Osteocyte (in vitro differentiated cells): ENCODE results near the gene HAUS5. TPM values are rescaled to one million over a fixed set of nuclear protein-coding genes. Genes with fewer than 3 reads are reported as not detected.

ENCODE experiments used
- DNase-seq: peaks from one replicate; pipeline ENCODE4 v3.0.0; 2021; ENCODE audit warnings: mixed read lengths; ENCODE audit not compliant: unreplicated experiment; ENCODE audit errors: extremely low spot score
- H3K27ac Mint-ChIP-seq: one replicate; pipeline ENCODE4 v1.8.0; 2021; ENCODE audit warnings: mild to moderate bottlenecking, mixed read lengths; ENCODE audit not compliant: unreplicated experiment
- H3K27me3 Mint-ChIP-seq: one replicate; pipeline ENCODE4 v1.8.0; 2021; ENCODE audit warnings: mixed read lengths; ENCODE audit not compliant: unreplicated experiment
- H3K36me3 Mint-ChIP-seq: one replicate; pipeline ENCODE4 v1.8.0; 2021; ENCODE audit warnings: mixed read lengths; ENCODE audit not compliant: unreplicated experiment
- H3K4me1 Mint-ChIP-seq: one replicate; pipeline ENCODE4 v1.8.0; 2021; ENCODE audit warnings: mixed read lengths; ENCODE audit not compliant: unreplicated experiment
- H3K4me3 Mint-ChIP-seq: one replicate; pipeline ENCODE4 v1.8.0; 2021; ENCODE audit warnings: mild to moderate bottlenecking, moderate library complexity, mixed read lengths; ENCODE audit not compliant: unreplicated experiment
- H3K9me3 Mint-ChIP-seq: one replicate; pipeline ENCODE4 v1.8.0; 2021; ENCODE audit warnings: mixed read lengths; ENCODE audit not compliant: unreplicated experiment
- CTCF ChIP-seq: fragments of 200-600 bp; sonication (generic); IDR thresholded peaks from 2 replicates; pipeline ENCODE4 v1.5.0; 2021; ENCODE audit warnings: antibody characterized with exemption, mild to moderate bottlenecking, moderate library complexity
- total RNA-seq: library from RNA; stranded (reverse); gene quantifications from 2 replicates; pipeline ENCODE4 v1.2.1, GENCODE V29; 2021

Gene HAUS5
- total RNA-seq, 1 donor from 2014 or later, result 15.0 TPM

DNA sequence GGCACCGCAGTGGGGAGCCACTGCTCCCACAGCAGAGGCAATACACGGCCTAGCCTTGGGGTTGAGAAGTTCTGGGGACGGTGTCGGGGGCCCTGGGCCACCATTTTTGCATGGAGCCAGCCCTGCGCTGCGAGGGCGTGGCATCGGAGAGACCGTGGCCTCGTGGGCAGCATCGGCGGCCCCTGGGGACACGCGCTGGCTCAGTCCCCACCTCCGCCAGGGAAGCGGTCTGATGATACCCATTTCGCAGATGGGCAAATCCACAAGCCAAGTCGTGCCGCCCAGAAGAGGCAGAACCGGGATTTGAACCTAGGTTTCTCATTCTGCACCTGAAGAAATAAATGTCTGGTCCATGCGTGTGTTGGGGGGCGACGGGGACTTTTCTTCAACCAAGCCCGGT, 52.6 kb downstream of the HAUS5 start:
- no peak for DNase-seq
- H3K36me3 Mint-ChIP-seq, result peaks cover 13% of the 10 kb centered on the region
- peaks cover 8% of the 10 kb centered on the region for H3K27me3 Mint-ChIP-seq
- H3K27ac Mint-ChIP-seq, result no peak overlapping the region
- H3K4me3 Mint-ChIP-seq, result no peak overlapping the region
- no peaks in the 10 kb centered on the region for H3K4me1 Mint-ChIP-seq
- H3K9me3 Mint-ChIP-seq, result no peaks in the 10 kb centered on the region
- no peak for TF ChIP-seq CTCF

- Mint-ChIP-seq H3K9me3 (no peaks in the 10 kb centered on the region), H3K4me1 (no peaks in the 10 kb centered on the region), H3K27ac (no peak overlapping the region), H3K36me3 (peaks cover 13% of the 10 kb centered on the region), H3K4me3 (no peak overlapping the region), H3K27me3 (peaks cover 9% of the 10 kb centered on the region)
- no peak for TF ChIP-seq CTCF
- no peak for DNase-seq
Observed at GRCh38 chr19:35665604-35666003, 53.1 kb downstream of the HAUS5 start.

DNA sequence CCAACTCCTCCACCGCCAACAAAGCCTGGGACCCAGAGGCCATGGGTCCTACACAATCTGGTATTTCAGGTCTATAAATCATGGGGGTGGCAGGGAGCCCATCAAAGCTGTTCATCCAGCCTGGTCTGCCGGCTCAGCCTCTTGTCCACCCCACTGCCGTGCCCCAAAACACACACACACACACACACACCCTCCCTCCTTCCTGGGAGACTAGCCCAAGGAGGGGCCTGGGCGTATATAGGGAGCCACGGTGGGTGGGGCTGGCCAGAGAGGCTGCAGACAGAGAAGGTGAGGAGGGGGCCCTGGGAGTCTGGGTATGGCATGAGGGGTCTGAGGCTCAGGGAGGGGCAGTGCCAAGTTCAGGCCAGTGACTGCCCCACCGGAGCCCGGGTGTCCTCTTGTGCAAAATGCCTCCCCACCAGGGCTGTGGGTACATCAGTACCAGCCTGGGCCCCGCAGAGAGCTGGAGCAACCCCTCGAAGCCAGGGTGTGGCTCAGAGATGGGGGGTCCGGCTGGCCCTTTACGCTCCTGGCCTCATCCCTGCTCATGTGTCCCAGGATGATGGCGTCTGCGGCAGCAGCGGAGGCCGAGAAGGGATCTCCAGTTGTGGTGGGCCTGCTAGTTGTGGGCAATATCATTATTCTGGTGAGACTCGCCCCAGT, 53.8 kb downstream of the HAUS5 start, which contains the start of gene UPK1A:
Gene UPK1A (plus strand): TSS at position 267 of the 663 bp plus-strand sequence. CDS start 296 bp downstream, at position 563.
- Mint-ChIP-seq H3K4me3 (no peak within 1 kb of the TSS), H3K27me3 (peaks cover 11% of the 10 kb centered on the region), H3K9me3 (no peaks in the 10 kb centered on the region), H3K4me1 (no peaks in the 10 kb centered on the region), H3K36me3 (peaks cover 11% of the 10 kb centered on the region), H3K27ac (no peak within 1 kb of the TSS)
- no peak for TF ChIP-seq CTCF
- DNase-seq, result no peak

GRCh38 chr19:35669566-35669965, 57.0 kb downstream of the HAUS5 start:
- no peak for TF ChIP-seq CTCF
- no peak for DNase-seq
- Mint-ChIP-seq H3K4me3 (no peak overlapping the region), H3K27me3 (peaks cover 15% of the 10 kb centered on the region), H3K27ac (no peak overlapping the region), H3K36me3 (no peaks in the 10 kb centered on the region), H3K4me1 (peaks cover 8% of the 10 kb centered on the region), H3K9me3 (no peaks in the 10 kb centered on the region)

GRCh38 chr19:35669974-35670373, 57.4 kb downstream of the HAUS5 start:
- Mint-ChIP-seq H3K36me3 (no peaks in the 10 kb centered on the region), H3K4me3 (no peak overlapping the region), H3K27ac (no peak overlapping the region), H3K27me3 (peaks cover 15% of the 10 kb centered on the region), H3K9me3 (no peaks in the 10 kb centered on the region), H3K4me1 (peaks cover 8% of the 10 kb centered on the region)
- DNase-seq, result no peak
- TF ChIP-seq CTCF, result no peak
